ENCODE data around the gene NPC1.
A peak's percentile ranks its signal among the peaks of the same experiment; 100 is the strongest.
"Not testable (repeated sequence)": the region's sequence is repeated elsewhere in the genome, so short reads cannot be mapped to it uniquely, and the experiment has no call there.

The NPC1 gene

GRCh38 chr18:23568281-23569138 is 17.8 kb downstream of the NPC1 start:
- in situ Hi-C loops (cut with HindIII; ENCODE audit: low pct_unique_long_range_greater_than_20kb, low sequenced_read_pairs) = no loop called here
- TF ChIP-seq JUND (IDR thresholded peaks at IDR 0.05; ENCODE audit: low read depth) = no peak
- DNase-seq (ENCODE audit: low read depth in 1 of 2, low spot score in 1 of 2) = no peak

GRCh38 chr18:23567671-23568070 is 18.6 kb downstream of the NPC1 start:
- DNase-seq (ENCODE audit: low read depth in 1 of 2, low spot score in 1 of 2) = no peak
- TF ChIP-seq JUND (IDR thresholded peaks at IDR 0.05; ENCODE audit: low read depth) = no peak
- in situ Hi-C loops (cut with HindIII; ENCODE audit: low pct_unique_long_range_greater_than_20kb, low sequenced_read_pairs) = no loop called here

GRCh38 chr18:23565916-23566547 is 20.3 kb downstream of the NPC1 start:
- DNase-seq (ENCODE audit: low read depth in 1 of 2, low spot score in 1 of 2) = no peak
- in situ Hi-C loops (cut with HindIII; ENCODE audit: low pct_unique_long_range_greater_than_20kb, low sequenced_read_pairs) = no loop called here
- no peak for TF ChIP-seq JUND (IDR thresholded peaks at IDR 0.05; ENCODE audit: low read depth)

GRCh38 chr18:23563377-23564043 is 22.8 kb downstream of the NPC1 start:
- TF ChIP-seq JUND (IDR thresholded peaks at IDR 0.05; ENCODE audit: low read depth) = no peak
- no peak for DNase-seq (ENCODE audit: low read depth in 1 of 2, low spot score in 1 of 2)
- in situ Hi-C loops (cut with HindIII; ENCODE audit: low pct_unique_long_range_greater_than_20kb, low sequenced_read_pairs) = no loop called here

GRCh38 chr18:23560186-23560585 is 26.1 kb downstream of the NPC1 start:
- in situ Hi-C loops (cut with HindIII; ENCODE audit: low pct_unique_long_range_greater_than_20kb, low sequenced_read_pairs) = no loop called here
- no peak for TF ChIP-seq JUND (IDR thresholded peaks at IDR 0.05; ENCODE audit: low read depth)
- DNase-seq (ENCODE audit: low read depth in 1 of 2, low spot score in 1 of 2) = no peak

GRCh38 chr18:23557511-23557910 is 28.8 kb downstream of the NPC1 start:
- in situ Hi-C loops (cut with HindIII; ENCODE audit: low pct_unique_long_range_greater_than_20kb, low sequenced_read_pairs); DNase-seq (ENCODE audit: low read depth in 1 of 2, low spot score in 1 of 2): not testable (repeated sequence)

GRCh38 chr18:23556145-23556780 is 30.0 kb downstream of the NPC1 start:
- no peak for TF ChIP-seq JUND (IDR thresholded peaks at IDR 0.05; ENCODE audit: low read depth)
- in situ Hi-C loops (cut with HindIII; ENCODE audit: low pct_unique_long_range_greater_than_20kb, low sequenced_read_pairs) = no loop called here
- DNase-seq (ENCODE audit: low read depth in 1 of 2, low spot score in 1 of 2) = no peak

- TF ChIP-seq JUND (IDR thresholded peaks at IDR 0.05; ENCODE audit: low read depth) = no peak
- no peak for DNase-seq (ENCODE audit: low read depth in 1 of 2, low spot score in 1 of 2)
- in situ Hi-C loops (cut with HindIII; ENCODE audit: low pct_unique_long_range_greater_than_20kb, low sequenced_read_pairs) = no loop called here
Observed at GRCh38 chr18:23553887-23554286, 32.4 kb downstream of the NPC1 start.

GRCh38 chr18:23552505-23552904 is 33.8 kb downstream of the NPC1 start:
- no peak for TF ChIP-seq JUND (IDR thresholded peaks at IDR 0.05; ENCODE audit: low read depth)
- in situ Hi-C loops (cut with HindIII; ENCODE audit: low pct_unique_long_range_greater_than_20kb, low sequenced_read_pairs) = no loop called here
- DNase-seq (ENCODE audit: low read depth in 1 of 2, low spot score in 1 of 2) = no peak

GRCh38 chr18:23551978-23552377 is 34.3 kb downstream of the NPC1 start:
- in situ Hi-C loops (cut with HindIII; ENCODE audit: low pct_unique_long_range_greater_than_20kb, low sequenced_read_pairs) = no loop called here

GRCh38 chr18:23550898-23551297 is 35.4 kb downstream of the NPC1 start:
- TF ChIP-seq JUND (IDR thresholded peaks at IDR 0.05; ENCODE audit: low read depth) = no peak
- in situ Hi-C loops (cut with HindIII; ENCODE audit: low pct_unique_long_range_greater_than_20kb, low sequenced_read_pairs) = no loop called here
- peak in 1 of 2 experiments; percentile 87 for DNase-seq (ENCODE audit: low read depth in 1 of 2, low spot score in 1 of 2)

More at GRCh38 chr18:23551978-23552377, 34.3 kb downstream of the NPC1 start:
- no peak for TF ChIP-seq JUND (IDR thresholded peaks at IDR 0.05; ENCODE audit: low read depth)
- DNase-seq (ENCODE audit: low read depth in 1 of 2, low spot score in 1 of 2) = no peak

- in situ Hi-C loops (cut with HindIII; ENCODE audit: low pct_unique_long_range_greater_than_20kb, low sequenced_read_pairs) = no loop called here
- no peak for DNase-seq (ENCODE audit: low read depth in 1 of 2, low spot score in 1 of 2)
- TF ChIP-seq JUND (IDR thresholded peaks at IDR 0.05; ENCODE audit: low read depth) = no peak
Observed at GRCh38 chr18:23548719-23549118, 37.6 kb downstream of the NPC1 start.
